Esophagus squamous epithelium (tissue), 4 donors: ENCODE measurements around the gene TRAPPC2.

Experiments
- CTCF ChIP-seq, 6 experiments: fragments of 450-650 bp in 4 of 6; fragments of 200-600 bp in 2 of 6; sonication (generic) in 2 of 6; IDR thresholded peaks; one replicate each; pipeline ENCODE4 v1.5.1; 2016 to 2019; ENCODE audit warnings: antibody characterized with exemption in 6 of 6, mild to moderate bottlenecking in 4 of 6, moderate library complexity in 4 of 6
- POLR2A ChIP-seq, 4 donors: fragments of 450-650 bp; IDR thresholded peaks; one replicate each; pipeline ENCODE4 v1.6.1; 2017; ENCODE audit warnings: antibody characterized with exemption in 4 of 4, mild to moderate bottlenecking in 4 of 4, moderate library complexity in 3 of 4

GRCh38 chrX:13752646-13753045 lies 18.2 kb upstream of the TRAPPC2 start:
- no peak for TF ChIP-seq CTCF (IDR thresholded peaks at IDR 0.05)
- no peak for TF ChIP-seq POLR2A (IDR thresholded peaks at IDR 0.05)
